ENCODE data around the gene SLAMF9. TPM values are rescaled to one million over a fixed set of nuclear protein-coding genes. Genes with fewer than 3 reads are reported as not detected.

Gene SLAMF9
- total and polyA plus RNA-seq, 2 experiments from 2014 or later, result 0.48 TPM; not detected in 1

DNA sequence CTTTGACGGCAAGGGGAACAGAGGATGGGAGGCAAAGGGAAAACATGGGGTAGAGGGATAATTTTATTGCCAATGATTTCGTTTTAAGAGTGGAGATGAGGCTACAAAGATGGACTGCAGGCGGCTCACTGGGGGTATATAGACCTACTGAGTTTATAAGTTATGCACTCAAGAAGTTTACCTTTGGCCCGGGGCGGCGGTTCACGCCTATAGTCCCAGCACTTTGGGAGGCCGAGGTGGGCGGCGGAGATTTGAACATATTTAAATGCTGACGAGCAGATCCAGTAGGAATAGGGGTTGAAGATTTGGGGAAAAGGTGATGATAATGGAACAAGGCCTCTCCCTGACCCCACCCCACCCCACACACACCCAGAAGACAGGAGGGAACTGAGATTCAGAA lies 8.1 kb upstream of the SLAMF9 start:
- peak overlapping the region; percentile 86 for H3K9ac ChIP-seq
- no peaks in the 10 kb centered on the region for H3K9me2 ChIP-seq (ENCODE audit: insufficient read depth)
- in situ Hi-C loops (cut with MboI), result no loop called here
- H3K4me1 ChIP-seq (ENCODE audit: insufficient read depth), result peaks cover 32% of the 10 kb centered on the region; the same call in 1 of the 2 replicates
- TF ChIP-seq EZH2 (IDR thresholded peaks at IDR 0.05; ENCODE audit: insufficient read depth, poor library complexity, severe bottlenecking) (no peak), EZH2phosphoT487 (IDR thresholded peaks at IDR 0.05; ENCODE audit: insufficient read depth, low read depth) (no peak)
- H3K9me3 ChIP-seq (ENCODE audit: low read depth), result no peaks in the 10 kb centered on the region
- H2AFZ ChIP-seq, result no peak overlapping the region
- H3K4me2 ChIP-seq (ENCODE audit: unreplicated experiment), result peak overlapping the region; percentile 98
- peaks cover 59% of the 10 kb centered on the region for H3K79me2 ChIP-seq (ENCODE audit: insufficient read depth)
- no peak for DNase-seq
- no peaks in the 10 kb centered on the region for H3K27me3 ChIP-seq (replicated peaks; ENCODE audit: insufficient read depth)
- peaks cover 9% of the 10 kb centered on the region for H3F3A ChIP-seq (ENCODE audit: insufficient read depth)
- 0 out of 2 replicates have a peak, but pooled peaks cover under 1% of the 10 kb centered on the region for H3K36me3 ChIP-seq (ENCODE audit: low read depth)
- H3K4me3 ChIP-seq, result peak overlapping the region; percentile 91
- H4K20me1 ChIP-seq (ENCODE audit: insufficient read depth), result no peaks in the 10 kb centered on the region
- peak overlapping the region; percentile 88; the same call in 1 of the 2 replicates for H3K27ac ChIP-seq
- WGBS, 2 experiments (ENCODE audit: low coverage in 1 of 2, low lambda C conversion rate in 2 of 2, missing lambda C conversion rate in 2 of 2), result 91% methylated on average over 11 of the region's 11 CpGs

DNA sequence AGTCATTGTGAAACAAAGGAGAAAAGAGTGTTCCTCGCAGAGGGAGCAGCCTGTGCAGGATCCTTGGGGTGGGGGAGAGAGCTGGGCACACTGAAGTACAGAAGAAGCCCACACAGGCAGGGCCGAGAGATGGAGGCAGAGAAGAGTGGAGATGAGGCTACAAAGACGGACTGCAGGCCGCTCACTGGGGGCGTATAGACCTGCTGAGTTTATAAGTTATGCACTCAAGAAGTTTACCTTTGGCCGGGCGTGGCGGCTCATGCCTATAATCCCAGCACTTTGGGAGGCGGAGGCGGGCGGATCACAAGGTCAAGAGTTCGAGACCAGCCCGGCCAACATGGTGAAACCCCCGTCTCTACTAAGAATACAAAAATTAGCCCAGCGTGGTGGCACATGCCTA lies 7.6 kb upstream of the SLAMF9 start:
- Histone ChIP-seq H3K9me2 (ENCODE audit: insufficient read depth) (no peaks in the 10 kb centered on the region), H3K4me3 (peak overlapping the region; percentile 91), H3K36me3 (ENCODE audit: low read depth) (no peaks in the 10 kb centered on the region), H3K9ac (peak overlapping the region; percentile 86), H3K27ac (peak overlapping the region; percentile 88), H3K79me2 (ENCODE audit: insufficient read depth) (peaks cover 53% of the 10 kb centered on the region), H3K4me1 (ENCODE audit: insufficient read depth) (peaks cover 32% of the 10 kb centered on the region; the same call in 1 of the 2 replicates), H4K20me1 (ENCODE audit: insufficient read depth) (no peaks in the 10 kb centered on the region), H3K4me2 (ENCODE audit: unreplicated experiment) (peak overlapping the region; percentile 98), H3F3A (ENCODE audit: insufficient read depth) (peaks cover 9% of the 10 kb centered on the region), H2AFZ (peak overlapping the region; percentile 72), H3K9me3 (ENCODE audit: low read depth) (no peaks in the 10 kb centered on the region), H3K27me3 (replicated peaks; ENCODE audit: insufficient read depth) (no peaks in the 10 kb centered on the region)
- TF ChIP-seq EZH2phosphoT487 (IDR thresholded peaks at IDR 0.05; ENCODE audit: insufficient read depth, low read depth) (no peak), EZH2 (IDR thresholded peaks at IDR 0.05; ENCODE audit: insufficient read depth, poor library complexity, severe bottlenecking) (no peak)
- no peak for DNase-seq
- in situ Hi-C loops (cut with MboI), result no loop called here
- WGBS, 2 experiments (ENCODE audit: low coverage in 1 of 2, low lambda C conversion rate in 2 of 2, missing lambda C conversion rate in 2 of 2), result 82 to 86% methylated on average over 15 of the region's 15 CpGs

DNA sequence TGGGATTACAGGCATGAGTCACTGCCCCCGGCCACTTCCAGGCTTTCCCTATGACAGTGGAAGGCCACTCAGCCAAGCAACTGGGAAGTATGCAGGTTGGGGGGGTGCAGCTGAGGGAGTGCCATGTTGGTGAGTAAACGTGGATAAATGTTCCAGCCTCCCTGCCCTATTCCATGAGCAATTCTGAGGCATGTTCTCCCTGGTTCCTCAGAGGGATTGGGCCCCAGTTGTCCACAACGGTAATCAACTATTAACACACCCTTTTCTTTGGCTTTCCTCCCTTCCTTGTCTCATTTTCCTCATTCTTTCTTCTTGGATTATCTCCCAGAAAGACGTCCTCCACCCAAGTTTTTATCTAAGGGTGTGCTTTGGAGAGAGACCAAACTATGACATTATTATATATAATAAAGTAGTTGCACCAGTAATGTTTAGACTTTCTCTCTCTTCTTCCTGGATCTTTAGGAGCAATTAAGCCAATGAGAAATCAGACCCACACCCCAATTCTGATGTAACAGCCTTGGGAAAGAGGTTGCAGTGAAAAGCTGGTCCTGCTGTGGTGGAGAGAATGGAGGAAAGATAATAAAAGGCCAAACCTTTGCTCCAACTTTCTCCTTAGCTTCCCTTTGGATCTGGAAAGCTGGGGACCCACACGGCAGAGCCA lies 6.8 kb upstream of the SLAMF9 start:
- no peaks in the 10 kb centered on the region for H3K9me2 ChIP-seq (ENCODE audit: insufficient read depth)
- DNase-seq, result peak; percentile 97
- peaks cover 46% of the 10 kb centered on the region for H3K79me2 ChIP-seq (ENCODE audit: insufficient read depth)
- H3K4me3 ChIP-seq, result peak overlapping the region; percentile 91
- no peaks in the 10 kb centered on the region for H3K36me3 ChIP-seq (ENCODE audit: low read depth)
- 2 to 3% methylated on average over 5 of the region's 5 CpGs for WGBS, 2 experiments (ENCODE audit: low coverage in 1 of 2, low lambda C conversion rate in 2 of 2, missing lambda C conversion rate in 2 of 2)
- TF ChIP-seq EZH2 (IDR thresholded peaks at IDR 0.05; ENCODE audit: insufficient read depth, poor library complexity, severe bottlenecking) (no peak), EZH2phosphoT487 (IDR thresholded peaks at IDR 0.05; ENCODE audit: insufficient read depth, low read depth) (no peak)
- no peaks in the 10 kb centered on the region for H3K27me3 ChIP-seq (replicated peaks; ENCODE audit: insufficient read depth)
- H4K20me1 ChIP-seq (ENCODE audit: insufficient read depth), result no peaks in the 10 kb centered on the region
- H3K4me1 ChIP-seq (ENCODE audit: insufficient read depth), result peaks cover 32% of the 10 kb centered on the region; the same call in 1 of the 2 replicates
- H3F3A ChIP-seq (ENCODE audit: insufficient read depth), result peaks cover 9% of the 10 kb centered on the region
- in situ Hi-C loops (cut with MboI), result no loop called here
- peak overlapping the region; percentile 98 for H3K4me2 ChIP-seq (ENCODE audit: unreplicated experiment)
- no peaks in the 10 kb centered on the region for H3K9me3 ChIP-seq (ENCODE audit: low read depth)
- H3K9ac ChIP-seq, result peak overlapping the region; percentile 86
- peak overlapping the region; percentile 88 for H3K27ac ChIP-seq
- H2AFZ ChIP-seq, result peak overlapping the region; percentile 72

DNA sequence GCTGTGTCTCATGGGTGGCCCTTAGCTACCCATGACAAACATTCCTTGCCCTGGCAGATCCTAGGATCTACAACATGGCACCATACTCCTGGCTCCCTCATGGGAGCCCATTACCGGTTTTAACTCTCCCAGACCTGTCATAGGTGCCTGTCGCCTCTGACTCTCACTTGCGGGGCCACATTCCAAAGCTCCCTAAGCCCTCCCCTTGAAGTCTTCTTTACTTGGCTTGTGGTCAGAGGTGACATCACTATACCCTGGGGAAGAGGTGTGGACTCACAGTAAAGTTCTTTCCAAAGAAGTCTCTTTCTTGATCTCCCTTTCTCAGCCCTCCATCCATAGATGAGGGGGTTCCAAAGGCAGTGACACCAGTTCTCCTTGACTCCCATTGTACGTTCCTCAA lies 5.4 kb upstream of the SLAMF9 start:
- Histone ChIP-seq H3K9me3 (ENCODE audit: low read depth) (no peaks in the 10 kb centered on the region), H3K4me3 (no peak overlapping the region), H3K27me3 (replicated peaks; ENCODE audit: insufficient read depth) (no peaks in the 10 kb centered on the region), H3K4me2 (ENCODE audit: unreplicated experiment) (no peak overlapping the region), H3F3A (ENCODE audit: insufficient read depth) (peaks cover 9% of the 10 kb centered on the region), H3K9ac (no peak overlapping the region), H3K4me1 (ENCODE audit: insufficient read depth) (peaks cover 22% of the 10 kb centered on the region; the same call in 1 of the 2 replicates), H3K79me2 (ENCODE audit: insufficient read depth) (peaks cover 33% of the 10 kb centered on the region), H3K36me3 (ENCODE audit: low read depth) (no peaks in the 10 kb centered on the region), H3K27ac (no peak overlapping the region), H3K9me2 (ENCODE audit: insufficient read depth) (no peaks in the 10 kb centered on the region), H4K20me1 (ENCODE audit: insufficient read depth) (no peaks in the 10 kb centered on the region), H2AFZ (no peak overlapping the region)
- WGBS, 2 experiments (ENCODE audit: low coverage in 1 of 2, low lambda C conversion rate in 2 of 2, missing lambda C conversion rate in 2 of 2), result 49 to 53% methylated on average over 4 of the region's 4 CpGs
- in situ Hi-C loops (cut with MboI), result no loop called here
- TF ChIP-seq EZH2 (IDR thresholded peaks at IDR 0.05; ENCODE audit: insufficient read depth, poor library complexity, severe bottlenecking), result no peak
- TF ChIP-seq EZH2phosphoT487 (IDR thresholded peaks at IDR 0.05; ENCODE audit: insufficient read depth, low read depth), result no peak
- DNase-seq, result peak; percentile 56
